Endothelial cell (in vitro differentiated cells): Measurements from ENCODE around the gene LENG8. TPM values are rescaled to one million over a fixed set of nuclear protein-coding genes. Genes with fewer than 3 reads are reported as not detected.
"Not testable (repeated sequence)": the region's sequence is repeated elsewhere in the genome, so short reads cannot be mapped to it uniquely, and the experiment has no call there.

Experiments
- DNase-seq: peaks from one replicate; pipeline ENCODE4 v3.0.0; 2021; ENCODE audit warnings: low spot score
- H3K27ac Mint-ChIP-seq: one replicate; pipeline ENCODE4 v1.8.0; 2021; ENCODE audit warnings: mixed read lengths, inconsistent platforms; ENCODE audit not compliant: unreplicated experiment
- H3K27me3 Mint-ChIP-seq: one replicate; pipeline ENCODE4 v1.8.0; 2021; ENCODE audit warnings: mild to moderate bottlenecking, moderate library complexity, mixed read lengths, inconsistent platforms; ENCODE audit not compliant: unreplicated experiment
- H3K36me3 Mint-ChIP-seq: one replicate; pipeline ENCODE4 v1.8.0; 2021; ENCODE audit warnings: mild to moderate bottlenecking, low read depth, mixed read lengths, inconsistent platforms; ENCODE audit not compliant: unreplicated experiment
- H3K4me1 Mint-ChIP-seq: one replicate; pipeline ENCODE4 v1.8.0; 2021; ENCODE audit warnings: mild to moderate bottlenecking, mixed read lengths, inconsistent platforms; ENCODE audit not compliant: unreplicated experiment
- H3K4me3 Mint-ChIP-seq: one replicate; pipeline ENCODE4 v1.8.0; 2021; ENCODE audit warnings: mild to moderate bottlenecking, mixed read lengths, inconsistent platforms; ENCODE audit not compliant: unreplicated experiment
- H3K9me3 Mint-ChIP-seq: one replicate; pipeline ENCODE4 v1.8.0; 2021; ENCODE audit warnings: mixed read lengths, inconsistent platforms; ENCODE audit not compliant: unreplicated experiment
- total RNA-seq: library from RNA; stranded (reverse); fragmentation: NEBNext Ultra II Directional; extraction: Animal tissue kit (Norgen Biotek cat#: 25700); gene quantifications from one replicate; pipeline ENCODE4 v1.2.1, GENCODE V29; 2021; ENCODE audit not compliant: unreplicated experiment
- TF ChIP-seq, protein P1 (sequence below): fragments of 200-600 bp; sonication (generic); IDR thresholded peaks from one replicate; pipeline ENCODE4 v1.5.0; 2021; ENCODE audit warnings: antibody characterized with exemption; ENCODE audit not compliant: unreplicated experiment

The LENG8 gene
- total RNA-seq, 1 donor from 2014 or later: 162 TPM

DNA sequence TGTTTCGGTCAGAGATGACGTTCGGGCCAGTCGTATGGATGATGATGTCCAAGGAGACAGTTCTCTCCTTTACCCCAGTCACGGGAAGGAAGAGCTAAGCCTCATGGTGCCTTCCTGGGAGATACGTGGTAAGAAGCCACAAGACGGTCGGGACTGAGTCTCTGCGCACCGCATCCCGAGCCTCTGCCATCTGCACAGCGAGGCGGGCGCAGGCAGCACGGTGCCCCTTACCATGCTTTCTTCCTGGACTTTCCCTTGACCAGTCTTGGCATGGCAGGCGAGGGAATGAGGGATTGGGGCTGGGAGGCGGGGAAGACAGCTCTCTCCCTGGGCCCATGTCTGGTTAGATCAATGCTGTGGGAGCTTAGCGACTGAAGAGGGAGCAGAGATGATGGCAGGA is 43.6 kb downstream of the LENG8 start:
- Mint-ChIP-seq H3K4me1 (no peaks in the 10 kb centered on the region), H3K27ac (no peak overlapping the region), H3K9me3 (peaks cover 15% of the 10 kb centered on the region), H3K27me3 (peaks cover 9% of the 10 kb centered on the region), H3K36me3 (peaks cover 12% of the 10 kb centered on the region), H3K4me3 (no peak overlapping the region)
- no peak for DNase-seq
- TF ChIP-seq, protein P1, sequence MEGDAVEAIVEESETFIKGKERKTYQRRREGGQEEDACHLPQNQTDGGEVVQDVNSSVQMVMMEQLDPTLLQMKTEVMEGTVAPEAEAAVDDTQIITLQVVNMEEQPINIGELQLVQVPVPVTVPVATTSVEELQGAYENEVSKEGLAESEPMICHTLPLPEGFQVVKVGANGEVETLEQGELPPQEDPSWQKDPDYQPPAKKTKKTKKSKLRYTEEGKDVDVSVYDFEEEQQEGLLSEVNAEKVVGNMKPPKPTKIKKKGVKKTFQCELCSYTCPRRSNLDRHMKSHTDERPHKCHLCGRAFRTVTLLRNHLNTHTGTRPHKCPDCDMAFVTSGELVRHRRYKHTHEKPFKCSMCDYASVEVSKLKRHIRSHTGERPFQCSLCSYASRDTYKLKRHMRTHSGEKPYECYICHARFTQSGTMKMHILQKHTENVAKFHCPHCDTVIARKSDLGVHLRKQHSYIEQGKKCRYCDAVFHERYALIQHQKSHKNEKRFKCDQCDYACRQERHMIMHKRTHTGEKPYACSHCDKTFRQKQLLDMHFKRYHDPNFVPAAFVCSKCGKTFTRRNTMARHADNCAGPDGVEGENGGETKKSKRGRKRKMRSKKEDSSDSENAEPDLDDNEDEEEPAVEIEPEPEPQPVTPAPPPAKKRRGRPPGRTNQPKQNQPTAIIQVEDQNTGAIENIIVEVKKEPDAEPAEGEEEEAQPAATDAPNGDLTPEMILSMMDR: no peak

DNA sequence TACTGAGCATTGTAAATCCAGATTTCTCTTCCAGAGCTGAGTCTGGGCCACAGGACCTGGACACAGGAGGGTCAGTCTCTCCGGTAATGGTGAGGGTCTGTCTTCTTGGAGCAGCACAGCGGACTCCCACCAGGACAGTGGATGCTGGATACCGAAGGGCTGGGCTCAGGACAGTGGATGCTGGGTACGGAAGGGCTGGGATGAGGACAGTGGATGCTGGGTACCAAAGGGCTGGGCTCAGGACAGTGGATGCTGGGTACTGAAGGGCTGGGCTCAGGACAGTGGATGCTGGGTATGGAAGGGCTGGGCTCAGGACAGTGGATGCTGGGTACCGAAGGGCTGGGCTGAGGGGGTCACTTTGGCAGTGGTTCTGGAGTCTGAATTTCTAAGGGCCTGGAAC is 44.1 kb downstream of the LENG8 start:
- not testable (repeated sequence) for H3K4me1 Mint-ChIP-seq, H3K27me3 Mint-ChIP-seq, H3K4me3 Mint-ChIP-seq, DNase-seq
- H3K36me3 Mint-ChIP-seq: peaks cover 12% of the 10 kb centered on the region
- H3K27ac Mint-ChIP-seq: peak overlapping the region; percentile 36
- peaks cover 17% of the 10 kb centered on the region for H3K9me3 Mint-ChIP-seq

DNA sequence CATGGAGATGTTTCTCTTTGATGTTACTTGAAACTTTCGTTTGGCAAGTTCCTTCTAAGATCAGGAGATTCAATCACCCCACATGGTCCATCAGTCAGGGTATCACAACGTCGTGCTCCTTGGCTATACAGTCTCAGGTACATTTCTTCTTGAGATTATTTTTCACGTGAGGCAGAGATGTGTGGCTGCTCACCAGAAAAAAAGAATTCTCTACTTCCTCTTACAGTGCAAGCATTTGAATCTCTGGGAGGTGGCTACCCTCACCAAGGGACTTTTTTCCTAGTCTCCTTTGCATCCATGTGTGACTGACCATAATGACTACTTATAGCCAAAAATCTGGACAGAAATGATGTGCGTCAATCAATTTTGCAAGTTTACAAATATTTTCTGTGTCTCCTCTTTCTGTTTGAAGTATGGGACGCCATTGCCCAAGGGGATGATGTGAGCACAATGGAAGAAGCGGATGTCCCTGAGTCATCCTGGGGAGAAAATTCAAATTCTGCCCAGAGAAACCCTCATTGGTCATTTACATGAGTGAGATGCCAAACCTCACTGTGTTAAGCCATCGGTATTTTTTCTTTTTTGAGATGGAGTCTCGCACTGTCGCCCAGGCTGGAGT is 45.1 kb downstream of the LENG8 start:
- Mint-ChIP-seq H3K9me3 (peaks cover 16% of the 10 kb centered on the region), H3K27me3 (peaks cover 8% of the 10 kb centered on the region), H3K4me3 (no peak overlapping the region), H3K27ac (no peak overlapping the region), H3K4me1 (no peaks in the 10 kb centered on the region), H3K36me3 (peaks cover 10% of the 10 kb centered on the region)
- TF ChIP-seq, protein P1: no peak
- DNase-seq: no peak

DNA sequence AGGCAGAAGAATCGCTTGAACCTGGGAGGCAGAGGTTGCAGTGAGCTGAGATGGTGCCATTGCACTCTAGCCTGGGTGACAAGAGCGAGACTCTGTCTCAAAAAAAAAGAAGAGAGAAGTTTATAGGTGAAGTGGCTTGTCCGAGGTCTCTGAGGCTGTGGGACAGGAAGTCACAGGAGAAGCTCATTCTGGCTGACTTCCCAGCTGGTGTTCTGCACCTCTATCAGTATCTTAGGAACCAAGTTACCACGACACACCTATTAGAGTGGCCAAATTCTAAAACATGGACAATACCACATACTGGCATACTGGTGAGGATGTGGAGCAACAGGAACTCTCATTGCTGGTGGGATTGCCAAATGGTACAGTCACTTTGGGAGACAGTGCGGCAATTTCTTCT is 46.3 kb downstream of the LENG8 start:
- H3K9me3 Mint-ChIP-seq: peaks cover 13% of the 10 kb centered on the region
- not testable (repeated sequence) for H3K27me3 Mint-ChIP-seq, H3K4me1 Mint-ChIP-seq, H3K4me3 Mint-ChIP-seq, H3K27ac Mint-ChIP-seq, DNase-seq
- H3K36me3 Mint-ChIP-seq: peaks cover 10% of the 10 kb centered on the region

DNA sequence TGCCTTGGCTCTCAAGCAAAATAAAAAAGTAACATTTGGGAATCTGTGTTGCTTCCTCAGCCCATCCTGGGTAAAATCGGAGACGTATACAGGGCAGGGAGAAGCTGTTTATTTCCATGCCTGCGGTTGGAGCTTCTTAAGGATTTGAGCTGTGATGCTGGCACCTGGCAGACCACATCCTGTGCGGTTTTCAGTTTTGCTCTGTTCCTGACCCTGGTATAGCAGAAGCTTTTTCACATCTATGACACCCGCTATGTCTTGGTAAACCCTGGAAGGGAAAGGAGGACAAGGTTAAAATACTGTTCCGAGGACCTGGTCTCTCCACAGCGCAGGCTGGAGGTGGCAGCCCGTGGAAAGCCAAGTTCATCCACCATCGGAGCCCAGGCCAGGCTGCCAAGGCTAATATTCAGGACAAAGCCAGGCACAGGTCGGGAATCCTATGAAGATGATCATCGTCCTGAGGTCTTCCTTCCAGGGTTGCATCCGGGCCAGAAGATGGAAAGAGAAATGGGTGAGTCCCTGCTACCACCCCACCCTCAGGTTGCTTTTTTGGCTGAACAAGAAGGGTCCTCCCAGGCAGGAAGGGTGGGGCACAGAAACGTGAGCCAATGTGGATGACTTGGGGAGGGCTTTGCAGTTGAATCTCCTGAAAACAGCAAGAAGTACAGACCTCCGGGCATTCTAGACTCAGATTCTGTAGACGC is 48.9 kb downstream of the LENG8 start:
- peaks cover 16% of the 10 kb centered on the region for H3K36me3 Mint-ChIP-seq
- not testable (repeated sequence) for H3K27me3 Mint-ChIP-seq, DNase-seq, H3K27ac Mint-ChIP-seq, H3K4me1 Mint-ChIP-seq, H3K4me3 Mint-ChIP-seq
- H3K9me3 Mint-ChIP-seq: peaks cover 19% of the 10 kb centered on the region

DNA sequence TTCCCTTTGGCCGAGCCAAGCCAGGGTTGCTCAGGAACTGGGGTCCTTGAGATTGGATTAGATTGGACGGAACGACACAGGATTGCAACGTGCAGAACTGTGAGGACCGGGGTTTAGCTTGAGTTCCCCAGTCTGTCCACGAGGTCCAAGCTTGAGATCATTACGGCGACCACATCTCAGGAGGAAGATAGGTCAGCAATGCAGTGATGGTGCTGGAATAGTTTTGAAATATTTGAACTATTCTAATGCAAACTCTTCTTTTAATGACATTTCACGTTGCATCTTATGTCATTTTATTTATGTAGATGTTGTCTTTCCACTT is 49.4 kb downstream of the LENG8 start:
- not testable (repeated sequence) for H3K27ac Mint-ChIP-seq, H3K4me1 Mint-ChIP-seq, H3K4me3 Mint-ChIP-seq, H3K27me3 Mint-ChIP-seq, DNase-seq
- H3K9me3 Mint-ChIP-seq: peaks cover 19% of the 10 kb centered on the region
- H3K36me3 Mint-ChIP-seq: peaks cover 12% of the 10 kb centered on the region

DNA sequence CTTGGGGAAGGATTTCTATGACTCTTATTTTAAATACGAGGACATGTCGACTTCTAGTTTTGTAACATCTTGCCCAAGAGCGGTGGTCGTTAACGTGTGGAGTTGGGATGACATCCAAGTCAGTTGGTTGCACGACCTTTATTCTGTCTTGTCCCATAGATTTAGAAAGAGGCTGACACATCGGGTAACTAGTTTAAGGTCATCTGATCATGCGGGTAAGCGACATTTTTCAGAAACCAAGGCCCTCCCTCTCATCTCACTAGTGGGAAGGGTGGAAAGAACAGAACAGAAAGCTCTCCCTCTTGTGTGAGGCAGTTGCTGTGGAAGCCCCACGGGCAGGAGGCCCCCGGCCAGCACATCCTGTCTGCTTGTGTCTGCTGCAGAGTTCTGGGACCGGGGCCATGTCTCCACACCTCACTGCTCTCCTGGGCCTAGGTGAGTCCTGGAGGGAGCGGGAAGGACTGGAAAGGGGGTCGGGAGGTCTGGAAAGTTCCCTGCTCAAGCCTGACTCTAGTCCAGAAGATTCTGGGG is 53.6 kb downstream of the LENG8 start, which contains the start of gene LAIR2:
LAIR2 (plus strand) TSS at position 314 of the 531 bp plus-strand sequence; CDS start at position 402, 88 bp downstream.
- Mint-ChIP-seq H3K27me3 (no peaks in the 10 kb centered on the region), H3K4me1 (no peaks in the 10 kb centered on the region), H3K4me3 (no peak within 1 kb of the TSS), H3K27ac (peak within 1 kb of the TSS; percentile 5), H3K9me3 (peaks cover 20% of the 10 kb centered on the region), H3K36me3 (peaks cover 14% of the 10 kb centered on the region)
- no peak for DNase-seq
- TF ChIP-seq, protein P1: no peak

DNA sequence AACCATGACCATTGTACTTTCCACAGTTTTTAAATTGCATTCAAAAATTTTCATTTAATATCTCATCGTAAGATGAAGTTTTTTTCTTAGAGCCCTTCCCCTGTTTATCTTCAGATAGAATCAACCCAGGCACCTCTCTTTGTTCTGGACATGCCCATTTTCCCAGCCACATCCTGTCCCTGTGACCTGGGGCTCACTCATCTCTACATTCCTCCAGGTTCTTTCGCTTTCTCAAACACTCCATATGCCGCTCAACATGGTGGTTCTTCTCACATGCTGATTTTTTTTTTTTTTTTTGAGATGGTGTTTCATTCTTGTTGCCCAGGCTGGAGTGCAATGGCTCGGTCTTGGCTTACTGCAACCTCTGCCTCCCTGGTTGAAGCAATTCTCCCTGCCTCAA is 56.5 kb downstream of the LENG8 start:
- H3K27me3 Mint-ChIP-seq, H3K4me3 Mint-ChIP-seq, H3K27ac Mint-ChIP-seq, DNase-seq, H3K4me1 Mint-ChIP-seq: not testable (repeated sequence)
- peaks cover 13% of the 10 kb centered on the region for H3K9me3 Mint-ChIP-seq
- H3K36me3 Mint-ChIP-seq: peaks cover 16% of the 10 kb centered on the region
